ENCODE data around the gene ZNF223. TPM values are rescaled to one million over a fixed set of nuclear protein-coding genes. Genes with fewer than 3 reads are reported as not detected.

ZNF223 gene
- polyA plus RNA-seq, 1 of the 3 experiments (the other 2 are of a cell fraction): 2.7 TPM

DNA sequence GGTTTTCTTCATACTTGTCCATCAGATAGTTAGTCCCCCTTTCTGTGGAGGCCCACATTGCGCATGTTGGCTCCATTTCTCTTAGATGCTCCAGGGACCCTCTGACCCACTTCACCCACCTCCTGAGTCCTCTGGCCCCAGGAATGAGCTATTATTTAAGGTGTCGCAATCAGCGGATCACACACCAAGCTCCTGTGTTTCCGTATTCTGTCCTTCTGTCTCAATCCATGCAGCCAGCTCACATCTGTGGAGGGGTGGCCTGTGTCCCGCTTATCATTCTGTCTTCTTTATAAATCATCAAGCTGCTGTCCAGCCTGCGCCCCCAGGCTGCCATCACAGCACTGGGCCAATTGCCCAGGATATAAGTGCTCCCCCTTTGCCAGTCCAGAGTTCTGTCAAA is 44.4 kb upstream of the ZNF223 start:
- H3K4me3 ChIP-seq (ENCODE audit: low read depth in 2 of 2, low read length in 1 of 2): no peak overlapping the region
- H3K36me3 ChIP-seq (replicated peaks in 1 of 2; ENCODE audit: control insufficient read depth in 1 of 2, insufficient read depth in 2 of 2, low read length in 1 of 2): peaks cover 54 to 60% of the 10 kb centered on the region in 2 experiments
- H3F3A ChIP-seq (replicated peaks; ENCODE audit: insufficient read depth): no peaks in the 10 kb centered on the region
- no peaks in the 10 kb centered on the region for H3K9me2 ChIP-seq
- ChIA-PET POLR2A (no interaction called here), CTCF (no interaction called here)
- H2AFZ ChIP-seq (ENCODE audit: low read depth): no peak overlapping the region
- H3K4me1 ChIP-seq (ENCODE audit: control insufficient read depth in 1 of 2, insufficient read depth in 2 of 2, low read depth in 1 of 2, low read length in 1 of 2): peaks cover 0 to 5% of the 10 kb centered on the region in 2 experiments; a peak in 2 of 4 replicates
- H3K27me3 ChIP-seq (ENCODE audit: insufficient read depth): no peaks in the 10 kb centered on the region
- no peaks in the 10 kb centered on the region for H4K20me1 ChIP-seq (ENCODE audit: insufficient read depth)
- WGBS (ENCODE audit: low lambda C conversion rate): 88% methylated on average over 6 of the region's 6 CpGs
- H3K79me2 ChIP-seq (ENCODE audit: insufficient read depth): peaks cover 32% of the 10 kb centered on the region
- DNase-seq: no peak
- TF ChIP-seq FOXJ3 (CRISPR knock-in tag; IDR thresholded peaks at IDR 0.05): no peak
- no peak overlapping the region for H3K4me2 ChIP-seq
- H3K9ac ChIP-seq: no peak overlapping the region
- no peaks in the 10 kb centered on the region for H3K9me3 ChIP-seq
- H3K27ac ChIP-seq (ENCODE audit: low read depth in 2 of 2, low read length in 1 of 2): no peak overlapping the region

- no peak overlapping the region for H2AFZ ChIP-seq (ENCODE audit: low read depth)
- no peaks in the 10 kb centered on the region for H3K4me1 ChIP-seq (ENCODE audit: control insufficient read depth in 1 of 2, insufficient read depth in 2 of 2, low read depth in 1 of 2, low read length in 1 of 2)
- 84% methylated on average over 5 of the region's 5 CpGs for WGBS (ENCODE audit: low lambda C conversion rate)
- H3K27me3 ChIP-seq (ENCODE audit: insufficient read depth): no peaks in the 10 kb centered on the region
- H3K9ac ChIP-seq: no peak overlapping the region
- no peaks in the 10 kb centered on the region for H3F3A ChIP-seq (replicated peaks; ENCODE audit: insufficient read depth)
- CTCF ChIA-PET: no interaction called here
- H3K9me3 ChIP-seq: no peaks in the 10 kb centered on the region
- H3K79me2 ChIP-seq (ENCODE audit: insufficient read depth): peaks cover 9% of the 10 kb centered on the region; the same call in 1 of the 2 replicates
- no peak overlapping the region for H3K4me2 ChIP-seq
- no peaks in the 10 kb centered on the region for H4K20me1 ChIP-seq (ENCODE audit: insufficient read depth)
- H3K36me3 ChIP-seq (replicated peaks in 1 of 2; ENCODE audit: control insufficient read depth in 1 of 2, insufficient read depth in 2 of 2, low read length in 1 of 2): peaks cover 54 to 62% of the 10 kb centered on the region in 2 experiments
- TF ChIP-seq REST (IDR thresholded peaks at IDR 0.05; ENCODE audit: low read depth, low read length) (no peak), TAF1 (IDR thresholded peaks at IDR 0.05; ENCODE audit: borderline replicate concordance, low read depth, low read length) (no peak), RXRA (IDR thresholded peaks at IDR 0.05; ENCODE audit: borderline replicate concordance, low read depth) (no peak), NRF1 (IDR thresholded peaks at IDR 0.05; ENCODE audit: low read depth, low read length) (no peak), SMC3 (IDR thresholded peaks at IDR 0.05; ENCODE audit: low read depth, low read length) (no peak), RFX5 (IDR thresholded peaks at IDR 0.05; ENCODE audit: low read length) (no peak), FOXM1 (IDR thresholded peaks at IDR 0.05; ENCODE audit: low read depth) (no peak), MEF2A (IDR thresholded peaks at IDR 0.05; ENCODE audit: borderline replicate concordance, low read depth) (no peak), SIN3A (IDR thresholded peaks at IDR 0.05; ENCODE audit: borderline replicate concordance, low read depth, low read length) (no peak), FOXJ3 (CRISPR knock-in tag; IDR thresholded peaks at IDR 0.05) (no peak), EZH2phosphoT487 (IDR thresholded peaks at IDR 0.05; ENCODE audit: borderline replicate concordance, low read depth) (no peak), MXI1 (IDR thresholded peaks at IDR 0.05; ENCODE audit: low read depth, low read length) (no peak), RAD21 (IDR thresholded peaks at IDR 0.05; ENCODE audit: low read length) (no peak)
- TF ChIP-seq, protein P1, sequence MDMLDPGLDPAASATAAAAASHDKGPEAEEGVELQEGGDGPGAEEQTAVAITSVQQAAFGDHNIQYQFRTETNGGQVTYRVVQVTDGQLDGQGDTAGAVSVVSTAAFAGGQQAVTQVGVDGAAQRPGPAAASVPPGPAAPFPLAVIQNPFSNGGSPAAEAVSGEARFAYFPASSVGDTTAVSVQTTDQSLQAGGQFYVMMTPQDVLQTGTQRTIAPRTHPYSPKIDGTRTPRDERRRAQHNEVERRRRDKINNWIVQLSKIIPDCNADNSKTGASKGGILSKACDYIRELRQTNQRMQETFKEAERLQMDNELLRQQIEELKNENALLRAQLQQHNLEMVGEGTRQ (IDR thresholded peaks at IDR 0.05; ENCODE audit: borderline replicate concordance, low read depth, low read length): no peak
- TF ChIP-seq, protein P2, sequence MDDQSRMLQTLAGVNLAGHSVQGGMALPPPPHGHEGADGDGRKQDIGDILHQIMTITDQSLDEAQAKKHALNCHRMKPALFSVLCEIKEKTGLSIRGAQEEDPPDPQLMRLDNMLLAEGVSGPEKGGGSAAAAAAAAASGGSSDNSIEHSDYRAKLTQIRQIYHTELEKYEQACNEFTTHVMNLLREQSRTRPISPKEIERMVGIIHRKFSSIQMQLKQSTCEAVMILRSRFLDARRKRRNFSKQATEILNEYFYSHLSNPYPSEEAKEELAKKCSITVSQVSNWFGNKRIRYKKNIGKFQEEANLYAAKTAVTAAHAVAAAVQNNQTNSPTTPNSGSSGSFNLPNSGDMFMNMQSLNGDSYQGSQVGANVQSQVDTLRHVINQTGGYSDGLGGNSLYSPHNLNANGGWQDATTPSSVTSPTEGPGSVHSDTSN (IDR thresholded peaks at IDR 0.05): no peak
- H3K27ac ChIP-seq (ENCODE audit: low read depth in 2 of 2, low read length in 1 of 2): no peak overlapping the region
- no peaks in the 10 kb centered on the region for H3K9me2 ChIP-seq
- DNase-seq: no peak
- H3K4me3 ChIP-seq (ENCODE audit: low read depth in 2 of 2, low read length in 1 of 2): no peak overlapping the region; a peak in 1 of 4 replicates
- POLR2A ChIA-PET: no interaction called here
Measured at GRCh38 chr19:44010468-44010867, 41.4 kb upstream of the ZNF223 start.

All from SK-N-SH (cell line).